NCI-H2029 treated with DMSO at 0.1 percent for 48 hours (cell line): ENCODE data around the gene BEND7.
"Not testable (repeated sequence)": the region's sequence is repeated elsewhere in the genome, so short reads cannot be mapped to it uniquely, and the experiment has no call there.

Experiments used
- DNase-seq: peaks from one replicate; lab custom pipeline; 2025; lab: John Stamatoyannopoulos, UW

BEND7 gene, protein sequence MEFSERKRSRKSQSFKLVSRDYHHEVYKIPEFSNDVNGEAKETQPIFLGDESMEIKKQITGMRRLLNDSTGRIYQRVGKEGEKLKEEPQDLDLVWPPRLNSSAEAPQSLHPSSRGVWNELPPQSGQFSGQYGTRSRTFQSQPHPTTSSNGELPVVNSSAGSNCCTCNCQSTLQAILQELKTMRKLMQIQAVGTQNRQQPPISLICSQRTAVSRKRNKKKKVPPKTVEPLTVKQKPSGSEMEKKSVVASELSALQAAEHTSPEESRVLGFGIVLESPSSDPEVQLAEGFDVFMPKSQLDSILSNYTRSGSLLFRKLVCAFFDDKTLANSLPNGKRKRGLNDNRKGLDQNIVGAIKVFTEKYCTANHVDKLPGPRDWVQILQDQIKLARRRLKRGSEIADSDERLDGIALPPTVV

DNA sequence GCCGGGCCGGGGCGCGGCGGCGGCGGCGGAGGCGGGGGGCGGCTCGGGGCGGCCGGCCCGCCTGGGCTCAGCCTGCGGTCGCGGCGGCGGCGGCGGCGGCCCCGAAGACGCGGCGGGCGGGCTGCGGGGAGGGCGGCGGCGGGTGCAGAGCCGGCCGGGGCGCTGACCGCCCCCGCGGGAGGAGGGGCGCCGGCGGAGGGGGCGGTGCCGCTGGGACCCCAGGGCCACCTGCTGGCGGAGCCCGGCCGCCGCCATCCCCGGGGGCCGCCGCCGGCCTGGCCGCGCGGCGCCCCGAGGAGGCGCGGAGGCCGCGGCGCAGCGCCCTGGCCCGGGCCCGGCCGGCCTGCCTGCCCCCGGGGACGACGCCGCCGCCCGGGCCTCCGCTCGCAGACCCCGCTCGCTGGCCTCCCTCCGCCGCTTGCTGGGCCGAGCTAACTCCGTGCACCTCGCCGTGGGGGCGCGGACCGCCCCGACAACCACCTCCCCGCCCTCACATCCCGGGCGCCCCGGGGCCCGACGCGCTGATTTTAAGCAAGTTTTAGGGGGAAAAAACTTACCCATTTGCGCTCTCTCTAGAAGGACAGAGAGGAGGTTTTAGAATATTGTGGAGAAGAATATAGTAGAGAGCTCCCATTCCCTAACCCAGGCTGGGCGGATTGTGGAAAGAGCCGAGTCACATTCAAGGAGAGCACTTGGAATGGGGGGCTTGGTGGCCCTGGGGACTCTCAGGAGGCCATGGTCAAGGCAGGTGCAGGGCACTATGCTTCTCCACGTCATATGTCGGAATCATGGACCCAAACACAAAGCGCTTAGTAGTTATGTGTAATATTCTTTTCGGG is at the start of gene BEND7:
Gene BEND7 (minus strand): TSS at position 140 of the 839 bp plus-strand sequence. CDS start 481 bp downstream, outside the sequence.
- no peak for DNase-seq

GRCh38 chr10:13573960-13574359 is 45.1 kb upstream of the BEND7 start:
- no peak for DNase-seq

DNA sequence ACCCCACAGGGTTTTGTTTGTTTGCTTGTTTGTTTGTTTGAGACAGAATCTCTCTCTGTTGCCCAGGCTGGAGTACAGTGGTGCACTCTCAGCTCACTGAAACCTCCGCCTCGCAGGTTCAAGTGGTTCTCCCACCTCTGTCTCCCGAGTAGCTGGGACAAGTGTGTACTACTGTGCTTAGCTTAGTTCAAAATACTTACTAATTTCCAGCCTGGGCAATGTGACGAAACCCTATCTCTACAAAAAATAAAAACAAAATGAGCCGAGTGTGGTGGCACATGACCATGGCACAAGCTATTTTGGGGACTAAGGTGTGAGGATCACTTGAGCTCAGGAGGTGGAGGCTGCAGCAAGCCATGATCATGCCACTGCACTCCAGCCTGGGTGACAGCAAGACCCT is 42.7 kb upstream of the BEND7 start:
- DNase-seq = no peak

GRCh38 chr10:13567030-13567429 is 38.2 kb upstream of the BEND7 start:
- peak; percentile 50 for DNase-seq

DNA sequence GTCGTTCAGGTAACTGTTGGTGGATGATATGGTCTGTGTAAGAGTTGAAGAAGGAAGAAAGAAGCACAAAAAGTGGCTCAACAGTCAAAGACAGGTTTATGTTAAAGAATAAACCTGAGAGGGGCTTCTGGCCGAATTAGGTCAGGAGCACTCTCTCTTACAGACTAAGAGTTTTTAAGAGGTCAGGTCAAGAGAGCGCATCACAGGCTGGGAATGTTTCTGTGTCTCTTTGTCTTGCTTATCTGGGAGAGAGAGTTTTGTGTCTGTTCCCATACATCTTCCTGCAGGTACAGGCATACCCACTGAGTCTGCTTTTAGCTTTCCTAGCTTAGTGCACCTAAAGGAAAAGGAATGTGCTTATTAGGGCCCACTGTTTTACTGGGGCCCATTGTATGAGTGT is 35.8 kb upstream of the BEND7 start:
- DNase-seq = no peak

GRCh38 chr10:13563481-13564445 is 34.9 kb upstream of the BEND7 start:
- DNase-seq = no peak

GRCh38 chr10:13560597-13560996 is 31.8 kb upstream of the BEND7 start:
- no peak for DNase-seq

- no peak for DNase-seq
Measured at GRCh38 chr10:13559124-13559700, 30.4 kb upstream of the BEND7 start.

DNA sequence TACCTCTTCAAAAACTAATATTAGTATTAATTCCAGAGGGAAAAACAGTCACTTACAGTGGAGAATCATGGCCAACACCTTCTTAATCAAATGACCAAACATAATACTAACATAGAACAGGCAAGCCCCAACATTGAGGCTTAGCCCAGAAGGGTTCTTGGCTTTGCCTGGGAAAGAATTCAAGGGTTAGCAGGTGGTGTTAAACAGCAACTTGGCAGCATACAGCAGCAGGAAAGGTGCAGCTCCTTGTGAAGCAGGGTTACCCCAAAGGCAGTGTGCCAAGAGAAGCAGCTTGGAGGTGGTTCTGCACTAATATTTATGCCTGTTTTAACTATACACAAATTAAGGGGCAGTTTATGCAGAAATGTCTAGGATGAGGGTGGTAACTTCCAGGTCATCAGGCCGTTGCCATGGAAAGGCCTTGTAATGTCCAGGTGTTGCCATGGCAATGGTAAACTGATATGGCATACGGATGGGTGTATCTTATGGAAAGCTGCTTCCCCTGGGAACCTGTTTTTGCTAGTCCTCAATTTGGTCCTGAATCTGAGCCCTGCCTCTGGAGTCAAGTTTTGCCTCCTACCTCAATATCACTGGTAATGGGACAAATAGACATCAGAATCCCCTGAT is 27.2 kb upstream of the BEND7 start:
- peak; percentile 14 for DNase-seq

GRCh38 chr10:13550802-13551201 is 22.0 kb upstream of the BEND7 start:
- DNase-seq = no peak

DNA sequence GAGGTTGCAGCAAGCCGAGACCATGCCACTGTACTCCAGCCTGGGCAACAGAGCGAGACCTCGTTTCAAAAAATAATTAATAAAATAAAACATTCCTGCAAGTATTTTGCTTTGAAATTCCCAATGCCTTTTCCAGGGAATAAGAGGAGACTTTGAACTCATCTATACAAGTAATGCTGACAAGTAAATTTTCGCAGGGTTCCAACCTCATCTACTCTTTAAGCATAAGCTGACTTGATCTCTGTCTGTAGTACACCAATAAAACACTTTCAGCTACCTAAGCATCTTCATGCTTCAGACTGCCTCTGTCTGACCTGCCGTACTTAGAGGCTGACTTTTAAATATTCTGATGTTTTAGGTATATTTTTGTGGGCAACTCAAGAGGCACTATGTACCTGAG is 13.7 kb upstream of the BEND7 start:
- no peak for DNase-seq

GRCh38 chr10:13537985-13538384 is 9.2 kb upstream of the BEND7 start:
- DNase-seq = not testable (repeated sequence)

- peak; percentile 11 for DNase-seq
Measured at GRCh38 chr10:13536674-13537366, 8.0 kb upstream of the BEND7 start.

DNA sequence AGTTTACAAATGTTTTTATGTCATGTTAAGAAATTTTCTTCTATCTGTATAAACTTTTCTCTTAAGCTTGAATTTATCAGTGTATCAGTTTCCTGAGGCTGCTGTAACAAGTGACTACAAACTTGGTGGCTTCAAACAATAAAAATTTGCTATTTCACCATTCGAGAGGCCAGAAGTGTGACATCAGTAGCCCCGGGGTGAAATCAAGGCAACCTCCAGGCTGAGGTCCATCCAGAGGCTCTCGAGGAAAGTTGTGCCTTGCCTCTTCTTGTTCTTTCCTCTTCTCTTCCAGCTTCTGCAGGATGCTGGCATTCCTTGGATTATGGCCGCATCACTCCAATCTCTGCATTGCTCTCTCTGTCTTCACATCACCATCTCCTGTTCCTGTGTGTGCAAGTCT is 6.5 kb upstream of the BEND7 start:
- DNase-seq = no peak

DNA sequence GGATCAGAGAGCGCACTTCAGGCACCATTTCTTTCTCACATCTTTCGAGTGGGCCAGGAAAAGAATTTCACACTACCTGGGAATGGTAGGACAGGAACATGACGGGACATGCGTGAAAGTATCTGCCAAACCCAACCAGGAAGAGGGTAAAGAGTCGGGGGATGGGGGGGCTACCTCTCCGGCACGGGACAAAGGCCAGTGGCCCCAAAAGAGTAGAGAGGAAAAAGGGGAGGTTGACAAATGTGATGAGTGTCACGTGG is 830 bp upstream of the BEND7 start:
- no peak for DNase-seq

GRCh38 chr10:13528123-13528874 is 515 bp downstream of the BEND7 start:
- DNase-seq = no peak

GRCh38 chr10:13527864-13528122 is 1.0 kb downstream of the BEND7 start:
- no peak for DNase-seq

GRCh38 chr10:13526948-13527863 is 1.6 kb downstream of the BEND7 start:
- DNase-seq = no peak

GRCh38 chr10:13525663-13526062 is 3.2 kb downstream of the BEND7 start:
- no peak for DNase-seq
